Natural killer cell (primary cell): ENCODE results near the gene KDM7A. TPM values are rescaled to one million over a fixed set of nuclear protein-coding genes. Genes with fewer than 3 reads are reported as not detected.

Source experiments
- ATAC-seq, 3 donors: fragments of 150-1000 bp in 2 of 3; fragments of 200-7000 bp in 1 of 3; cut with Tn5 transposase; 1 replicate in 1 of 3; 2 replicates in 2 of 3; pipeline ENCODE4 v1.10.0; 2021; ENCODE audit warnings: mild to moderate bottlenecking in 2 of 3, moderate library complexity in 2 of 3
- DNase-seq, 2 donors: peaks; one replicate each; pipeline versions ENCODE4 v3.0.0 to v3.0.0-alpha.2; 2013 to 2021; ENCODE audit warnings: mixed read lengths in 1 of 2
- H3K27ac ChIP-seq: one replicate; pipeline ENCODE4 v1.5.1; 2013; ENCODE audit warnings: mild to moderate bottlenecking, low read length
- H3K27me3 ChIP-seq: one replicate; pipeline ENCODE4 v1.6.1; 2013; ENCODE audit warnings: low read length; ENCODE audit not compliant: control insufficient read depth, insufficient read depth
- H3K36me3 ChIP-seq: one replicate; pipeline ENCODE4 v1.6.1; 2013; ENCODE audit warnings: low read length; ENCODE audit not compliant: control insufficient read depth, insufficient read depth
- H3K4me1 ChIP-seq: one replicate; pipeline ENCODE4 v1.6.1; 2013; ENCODE audit warnings: low read length; ENCODE audit not compliant: control insufficient read depth, insufficient read depth
- H3K4me3 ChIP-seq: one replicate; pipeline ENCODE4 v1.5.1; 2013; ENCODE audit warnings: low read length
- H3K9me3 ChIP-seq: one replicate; pipeline ENCODE4 v1.6.1; 2013; ENCODE audit warnings: low read length; ENCODE audit not compliant: control insufficient read depth, insufficient read depth
- H3K27ac Mint-ChIP-seq, 2 donors: one replicate each; pipeline ENCODE4 v1.8.0; 2022; ENCODE audit warnings: mild to moderate bottlenecking in 2 of 2, mixed read lengths in 2 of 2, moderate library complexity in 1 of 2
- H3K27me3 Mint-ChIP-seq, 2 donors: one replicate each; pipeline ENCODE4 v1.8.0; 2022; ENCODE audit warnings: low read depth in 2 of 2, mixed read lengths in 2 of 2
- H3K36me3 Mint-ChIP-seq: one replicate; pipeline ENCODE4 v1.8.0; 2022; ENCODE audit warnings: mixed read lengths
- H3K4me1 Mint-ChIP-seq, 2 donors: one replicate each; pipeline ENCODE4 v1.8.0; 2022; ENCODE audit warnings: mixed read lengths in 2 of 2
- H3K4me3 Mint-ChIP-seq: one replicate; pipeline ENCODE4 v1.8.0; 2022; ENCODE audit warnings: mild to moderate bottlenecking, moderate library complexity, mixed read lengths
- H3K9me3 Mint-ChIP-seq, 2 donors: one replicate each; pipeline ENCODE4 v1.8.0; 2022; ENCODE audit warnings: mixed read lengths in 2 of 2
- WGBS: methylation state at CpG from one replicate; pipeline ENCODE4 v1.1.7; 2013; ENCODE audit warnings: missing lambda C conversion rate; ENCODE audit not compliant: insufficient coverage; 5-methylcytosine and 5-hydroxymethylcytosine counted together
- intact Hi-C: fragments of 100-400 bp; cut with micrococcal nuclease; formaldehyde crosslinking; loops from one replicate; pipeline ENCODE4 v1.14.2; 2022
- total RNA-seq, 4 donors: library from RNA; stranded (reverse); fragments of 120-200 nt in 1 of 4; gene quantifications; one replicate each; pipeline versions ENCODE4 v1.2.3 to v1.2.4, GENCODE V29; 2013 to 2022
- TF ChIP-seq, protein P1 (sequence below): fragments of 200-600 bp; IDR thresholded peaks from one replicate; pipeline ENCODE4 v1.8.0; 2022; ENCODE audit warnings: antibody characterized with exemption

Gene KDM7A, protein sequence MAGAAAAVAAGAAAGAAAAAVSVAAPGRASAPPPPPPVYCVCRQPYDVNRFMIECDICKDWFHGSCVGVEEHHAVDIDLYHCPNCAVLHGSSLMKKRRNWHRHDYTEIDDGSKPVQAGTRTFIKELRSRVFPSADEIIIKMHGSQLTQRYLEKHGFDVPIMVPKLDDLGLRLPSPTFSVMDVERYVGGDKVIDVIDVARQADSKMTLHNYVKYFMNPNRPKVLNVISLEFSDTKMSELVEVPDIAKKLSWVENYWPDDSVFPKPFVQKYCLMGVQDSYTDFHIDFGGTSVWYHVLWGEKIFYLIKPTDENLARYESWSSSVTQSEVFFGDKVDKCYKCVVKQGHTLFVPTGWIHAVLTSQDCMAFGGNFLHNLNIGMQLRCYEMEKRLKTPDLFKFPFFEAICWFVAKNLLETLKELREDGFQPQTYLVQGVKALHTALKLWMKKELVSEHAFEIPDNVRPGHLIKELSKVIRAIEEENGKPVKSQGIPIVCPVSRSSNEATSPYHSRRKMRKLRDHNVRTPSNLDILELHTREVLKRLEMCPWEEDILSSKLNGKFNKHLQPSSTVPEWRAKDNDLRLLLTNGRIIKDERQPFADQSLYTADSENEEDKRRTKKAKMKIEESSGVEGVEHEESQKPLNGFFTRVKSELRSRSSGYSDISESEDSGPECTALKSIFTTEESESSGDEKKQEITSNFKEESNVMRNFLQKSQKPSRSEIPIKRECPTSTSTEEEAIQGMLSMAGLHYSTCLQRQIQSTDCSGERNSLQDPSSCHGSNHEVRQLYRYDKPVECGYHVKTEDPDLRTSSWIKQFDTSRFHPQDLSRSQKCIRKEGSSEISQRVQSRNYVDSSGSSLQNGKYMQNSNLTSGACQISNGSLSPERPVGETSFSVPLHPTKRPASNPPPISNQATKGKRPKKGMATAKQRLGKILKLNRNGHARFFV
- total RNA-seq = 10 to 100 TPM; 25.2 to 38.1 (median 36.1) TPM
- 33.1 TPM for total RNA-seq (2013)

- Mint-ChIP-seq H3K4me1 (peaks cover 20 to 30% of the 10 kb centered on the region in 2 donors), H3K27me3 (peaks cover 6 to 11% of the 10 kb centered on the region in 2 donors), H3K27ac (peak within 1 kb of the TSS; percentile 92 to 94), H3K4me3 (peak within 1 kb of the TSS; percentile 99), H3K36me3 (no peaks in the 10 kb centered on the region), H3K9me3 (no peaks in the 10 kb centered on the region)
- WGBS = under 1% methylated on average over 132 of the region's 132 CpGs
- H3K4me1 ChIP-seq = peaks cover 18% of the 10 kb centered on the region
- peak; percentile 87 to 98 for DNase-seq
- intact Hi-C loops = loop anchor here (2.0 to 10.0 kb wide), 5 partner anchors 302 to 838 kb away; partner anchors contain the start of genes FMC1 and MRPS33
- TF ChIP-seq, protein P1, sequence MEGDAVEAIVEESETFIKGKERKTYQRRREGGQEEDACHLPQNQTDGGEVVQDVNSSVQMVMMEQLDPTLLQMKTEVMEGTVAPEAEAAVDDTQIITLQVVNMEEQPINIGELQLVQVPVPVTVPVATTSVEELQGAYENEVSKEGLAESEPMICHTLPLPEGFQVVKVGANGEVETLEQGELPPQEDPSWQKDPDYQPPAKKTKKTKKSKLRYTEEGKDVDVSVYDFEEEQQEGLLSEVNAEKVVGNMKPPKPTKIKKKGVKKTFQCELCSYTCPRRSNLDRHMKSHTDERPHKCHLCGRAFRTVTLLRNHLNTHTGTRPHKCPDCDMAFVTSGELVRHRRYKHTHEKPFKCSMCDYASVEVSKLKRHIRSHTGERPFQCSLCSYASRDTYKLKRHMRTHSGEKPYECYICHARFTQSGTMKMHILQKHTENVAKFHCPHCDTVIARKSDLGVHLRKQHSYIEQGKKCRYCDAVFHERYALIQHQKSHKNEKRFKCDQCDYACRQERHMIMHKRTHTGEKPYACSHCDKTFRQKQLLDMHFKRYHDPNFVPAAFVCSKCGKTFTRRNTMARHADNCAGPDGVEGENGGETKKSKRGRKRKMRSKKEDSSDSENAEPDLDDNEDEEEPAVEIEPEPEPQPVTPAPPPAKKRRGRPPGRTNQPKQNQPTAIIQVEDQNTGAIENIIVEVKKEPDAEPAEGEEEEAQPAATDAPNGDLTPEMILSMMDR = no peak
- peak within 1 kb of the TSS; percentile 64 for H3K4me3 ChIP-seq
- H3K9me3 ChIP-seq = no peaks in the 10 kb centered on the region
- H3K27ac ChIP-seq = peak within 1 kb of the TSS; percentile 93
- peak; percentile 66 to 89 (median 73) for ATAC-seq
- H3K36me3 ChIP-seq = no peaks in the 10 kb centered on the region
- H3K27me3 ChIP-seq = no peaks in the 10 kb centered on the region
Measured at GRCh38 chr7:140176811-140177702, at the start of gene KDM7A. TSS of gene KDM7A (minus strand) at chr7:140176983. CDS start at chr7:140176937, 46 bp downstream.

- no peaks in the 10 kb centered on the region for H3K9me3 Mint-ChIP-seq
- peak in 1 of 2 donors; percentile 40 for DNase-seq
- no peak overlapping the region for H3K4me3 Mint-ChIP-seq
- Histone ChIP-seq H3K27me3 (no peaks in the 10 kb centered on the region), H3K4me3 (no peak overlapping the region), H3K9me3 (no peaks in the 10 kb centered on the region), H3K4me1 (peaks cover 29% of the 10 kb centered on the region), H3K27ac (no peak overlapping the region), H3K36me3 (no peaks in the 10 kb centered on the region)
- H3K27ac Mint-ChIP-seq = peak overlapping the region in 1 of 2 donors; percentile 27
- H3K4me1 Mint-ChIP-seq = peaks cover 33 to 34% of the 10 kb centered on the region in 2 donors
- H3K27me3 Mint-ChIP-seq = peaks cover 0 to under 1% of the 10 kb centered on the region in 2 donors
- TF ChIP-seq, protein P1 = no peak
- intact Hi-C loops = no loop called here
- no peak for ATAC-seq
- no peaks in the 10 kb centered on the region for H3K36me3 Mint-ChIP-seq
- WGBS = 84% methylated on average over 5 of the region's 5 CpGs
Measured at GRCh38 chr7:140225562-140226249, 48.9 kb upstream of the KDM7A start.

GRCh38 chr7:140223515-140224221 lies 46.9 kb upstream of the KDM7A start:
- Histone ChIP-seq H3K4me1 (peaks cover 18% of the 10 kb centered on the region), H3K27ac (no peak overlapping the region), H3K36me3 (no peaks in the 10 kb centered on the region), H3K9me3 (no peaks in the 10 kb centered on the region), H3K27me3 (no peaks in the 10 kb centered on the region), H3K4me3 (no peak overlapping the region)
- H3K27me3 Mint-ChIP-seq = no peaks in the 10 kb centered on the region
- H3K4me1 Mint-ChIP-seq = peaks cover 16 to 20% of the 10 kb centered on the region in 2 donors
- H3K4me3 Mint-ChIP-seq = peak overlapping the region; percentile 50
- ATAC-seq (peak in 1 of 3 donors; percentile 29), DNase-seq (peak in 1 of 2 donors; percentile 19)
- intact Hi-C loops = no loop called here
- WGBS = 79% methylated on average over 15 of the region's 15 CpGs
- TF ChIP-seq, protein P1 = no peak
- H3K36me3 Mint-ChIP-seq = no peaks in the 10 kb centered on the region
- peak overlapping the region; percentile 74 to 76 for H3K27ac Mint-ChIP-seq
- H3K9me3 Mint-ChIP-seq = no peaks in the 10 kb centered on the region
